PFSK-1 (cell line): ENCODE measurements around the gene CHDH.

Source experiments
- FOXP2 ChIP-seq: optimal IDR thresholded peaks from 2 replicates; pipeline ENCODE3; 2011; ENCODE audit warnings: borderline replicate concordance, control low read depth, inconsistent platforms; ENCODE audit not compliant: insufficient read depth; ENCODE audit errors: extremely low read length, extremely low read depth
- POLR2AphosphoS5 ChIP-seq: IDR thresholded peaks from 2 replicates; pipeline ENCODE4 v1.6.1; 2012; ENCODE audit warnings: low read depth, mild to moderate bottlenecking, control low read depth, low read length, moderate library complexity
- REST ChIP-seq, 2 experiments: IDR thresholded peaks; 2 replicates each; pipeline versions ENCODE4 v1.6.1 to v1.8.0; 2011 to 2012; ENCODE audit warnings: low read depth in 2 of 2, low read length in 2 of 2, control low read depth in 1 of 2, inconsistent platforms in 1 of 2, mild to moderate bottlenecking in 1 of 2, moderate library complexity in 1 of 2; ENCODE audit not compliant: insufficient read depth in 1 of 2
- SIN3A ChIP-seq: IDR thresholded peaks from 2 replicates; pipeline ENCODE4 v1.6.1; 2012; ENCODE audit warnings: mild to moderate bottlenecking, low read length, moderate library complexity, borderline replicate concordance; ENCODE audit not compliant: insufficient read depth
- TAF1 ChIP-seq: IDR thresholded peaks from 2 replicates; pipeline ENCODE4 v1.6.1; 2012; ENCODE audit warnings: low read length, control low read depth, borderline replicate concordance; ENCODE audit not compliant: insufficient read depth

The CHDH gene

GRCh38 chr3:53823026-53823955 lies 22.9 kb downstream of the CHDH start:
- no peak for TF ChIP-seq TAF1
- no peak for TF ChIP-seq SIN3A
- TF ChIP-seq FOXP2, result no peak
- no peak for TF ChIP-seq POLR2AphosphoS5
- no peak for TF ChIP-seq REST (IDR thresholded peaks at IDR 0.05; ENCODE audit: insufficient read depth in 1 of 2, low read depth in 2 of 2, low read length in 2 of 2)

DNA sequence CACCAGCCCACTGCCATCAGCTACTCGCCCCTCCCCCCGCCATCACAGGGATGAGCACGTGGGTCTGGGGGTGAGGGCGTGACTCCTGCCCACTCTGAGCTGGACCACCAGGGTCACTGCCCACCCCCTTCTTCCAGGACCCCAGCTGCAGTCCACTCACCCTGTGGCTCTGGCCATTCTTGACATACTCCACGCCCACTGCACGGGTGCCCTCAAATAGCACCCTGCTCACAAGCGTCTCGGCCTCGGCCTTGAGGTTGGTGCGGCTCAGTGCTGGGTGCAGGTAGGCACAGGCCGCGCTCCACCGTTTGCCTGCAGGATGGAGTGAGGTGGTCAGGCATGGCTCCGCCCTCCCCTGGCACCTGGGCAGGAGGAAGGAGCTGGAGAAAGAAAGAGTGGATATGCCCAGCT lies 23.9 kb downstream of the CHDH start:
- TF ChIP-seq SIN3A, result no peak
- no peak for TF ChIP-seq POLR2AphosphoS5
- TF ChIP-seq TAF1, result no peak
- TF ChIP-seq REST (IDR thresholded peaks at IDR 0.05; ENCODE audit: insufficient read depth in 1 of 2, low read depth in 2 of 2, low read length in 2 of 2), result no peak
- TF ChIP-seq FOXP2, result no peak

GRCh38 chr3:53821631-53822121 lies 24.5 kb downstream of the CHDH start:
- TF ChIP-seq REST (IDR thresholded peaks at IDR 0.05; ENCODE audit: insufficient read depth in 1 of 2, low read depth in 2 of 2, low read length in 2 of 2) (no peak), TAF1 (no peak), SIN3A (no peak), POLR2AphosphoS5 (no peak), FOXP2 (no peak)

DNA sequence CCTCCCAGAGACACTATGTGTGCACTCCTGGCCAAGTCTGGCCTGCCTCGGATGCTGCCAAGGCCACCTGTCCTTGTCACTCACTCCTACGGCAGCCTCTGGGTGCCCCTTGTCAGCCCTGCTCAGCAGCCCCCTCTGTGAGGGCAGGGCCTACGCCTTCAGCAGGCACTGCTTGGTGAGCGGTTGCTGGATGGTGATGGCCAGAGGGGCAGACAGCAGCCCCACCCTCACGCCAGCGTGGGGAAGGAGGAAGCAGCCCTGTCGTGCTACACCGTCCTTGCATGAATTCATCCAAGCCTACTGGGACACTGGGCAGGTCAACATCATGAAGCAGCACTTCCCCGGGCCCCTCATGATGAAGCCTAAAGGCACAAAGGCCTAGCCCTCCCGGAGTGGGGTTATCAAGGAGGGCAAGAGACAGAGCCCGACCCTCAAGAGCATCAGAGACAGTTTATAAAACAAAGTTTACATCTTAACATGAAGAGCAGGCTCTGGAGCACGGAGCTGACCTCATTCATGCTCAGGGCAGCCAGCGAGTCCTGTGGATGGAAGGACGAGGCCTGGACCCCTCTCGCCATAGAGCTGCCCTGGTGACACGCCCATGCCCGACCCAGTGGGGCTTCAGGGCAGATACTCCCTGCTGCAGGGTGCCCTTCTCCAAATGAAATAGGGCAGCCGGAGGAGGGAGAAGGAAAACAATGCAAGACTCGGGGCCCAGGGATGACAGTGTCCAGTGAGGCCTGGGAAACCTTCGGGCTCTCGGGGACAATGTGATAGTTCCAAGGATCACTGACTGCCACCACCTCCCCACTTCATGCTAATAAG lies 25.3 kb downstream of the CHDH start:
- TF ChIP-seq REST (IDR thresholded peaks at IDR 0.05; ENCODE audit: insufficient read depth in 1 of 2, low read depth in 2 of 2, low read length in 2 of 2) (no peak), POLR2AphosphoS5 (no peak), SIN3A (no peak), TAF1 (no peak), FOXP2 (no peak)
